ENCODE results near the gene FCHSD2. TPM values are rescaled to one million over a fixed set of nuclear protein-coding genes. Genes with fewer than 3 reads are reported as not detected.
A peak's percentile ranks its signal among the peaks of the same experiment; 100 is the strongest.

Gene FCHSD2
- total and polyA plus RNA-seq, 2 of the 13 experiments (the other 11 are each of a cell fraction or from before 2014, with no cell fraction given) = 20.5 to 24.8 TPM

GRCh38 chr11:72970557-72971118, 171.5 kb downstream of the FCHSD2 start:
- Histone ChIP-seq H3K27ac (ENCODE audit: extremely low read length, insufficient read depth, low read length) (no peak overlapping the region), H3K4me1 (ENCODE audit: insufficient read depth, low read length) (no peaks in the 10 kb centered on the region), H3K79me2 (ENCODE audit: insufficient read depth, low read length) (peaks cover 5% of the 10 kb centered on the region), H2AFZ (ENCODE audit: low read length) (no peak overlapping the region), H3K36me3 (replicated peaks in 1 of 2; ENCODE audit: control insufficient read depth in 1 of 2, insufficient read depth in 2 of 2, low read length in 2 of 2) (peaks cover 15 to 38% of the 10 kb centered on the region in 2 experiments), H3K27me3 (ENCODE audit: control insufficient read depth in 1 of 2, insufficient read depth in 2 of 2, low read length in 2 of 2) (no peaks in the 10 kb centered on the region), H3K4me3 (replicated peaks in 1 of 3; ENCODE audit: insufficient read depth in 1 of 3, low read depth in 2 of 3, low read length in 3 of 3) (no peak overlapping the region), H4K20me1 (ENCODE audit: insufficient read depth, low read length) (no peaks in the 10 kb centered on the region), H3K9ac (ENCODE audit: insufficient read depth, low read depth, low read length) (no peak overlapping the region), H3K4me2 (ENCODE audit: low read depth, low read length) (no peak overlapping the region), H3K9me3 (ENCODE audit: low read length) (no peaks in the 10 kb centered on the region)
- no TSS peak for BruUV-seq (replicated peaks)
- in situ Hi-C loops (cut with HindIII; ENCODE audit: extremely low pct_ligation_motif_present, low pct_unique_long_range_greater_than_20kb) = no loop called here
- POLR2A ChIA-PET = no interaction called here
- intact Hi-C loops (cut with micrococcal nuclease; ENCODE audit: unreplicated experiment) = no loop called here
- ATAC-seq (no peak), FAIRE-seq (no peak), DNase-seq (ENCODE audit: low spot score) (no peak)
- CTCF ChIA-PET (ENCODE audit: low intra/inter-chr PET ratio, low total read pairs) = no interaction called here
- TF ChIP-seq RBM22 (optimal IDR thresholded peaks at IDR 0.05; ENCODE audit: low read length) (peak; percentile 68), ZNF354B (CRISPR knock-in tag; IDR thresholded peaks at IDR 0.05) (no peak)
- 97% methylated on average over 6 of the region's 6 CpGs for WGBS (ENCODE audit: low lambda C conversion rate)

DNA sequence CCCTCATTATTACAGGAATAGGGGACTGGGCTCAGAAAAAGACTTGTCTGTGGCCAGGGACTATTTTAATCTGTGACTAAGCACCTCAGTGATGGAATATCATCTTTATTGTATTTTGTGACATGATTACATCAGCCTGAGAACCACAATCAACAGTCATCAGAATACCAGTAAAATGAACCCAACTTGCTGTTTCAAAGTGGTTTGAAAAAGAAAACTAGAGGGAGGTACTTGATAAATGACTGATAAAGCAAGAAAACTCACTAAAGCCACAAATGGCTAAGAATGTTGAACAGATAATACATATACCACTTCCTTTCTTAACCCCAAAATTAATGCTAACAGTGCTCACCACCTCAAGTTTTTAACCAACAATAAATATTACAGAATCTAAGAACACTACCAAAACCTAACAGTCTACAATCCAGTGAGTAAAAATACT, 172.2 kb downstream of the FCHSD2 start:
- ATAC-seq (no peak), FAIRE-seq (no peak)
- H3K79me2 ChIP-seq (ENCODE audit: insufficient read depth, low read length) = peaks cover 5% of the 10 kb centered on the region
- TF ChIP-seq ZNF512 (CRISPR knock-in tag; IDR thresholded peaks at IDR 0.05) = no peak
- TF ChIP-seq ARID3A (IDR thresholded peaks at IDR 0.05; ENCODE audit: low read depth, low read length) = no peak
- TF ChIP-seq KLF16 (CRISPR knock-in tag; IDR thresholded peaks at IDR 0.05) = no peak
- TF ChIP-seq JUN (CRISPR knock-in tag; IDR thresholded peaks at IDR 0.05) = no peak
- TF ChIP-seq NR3C1 (CRISPR knock-in tag; IDR thresholded peaks at IDR 0.05) = no peak
- TF ChIP-seq NCOA5 (CRISPR knock-in tag; IDR thresholded peaks at IDR 0.05) = no peak
- no peak for TF ChIP-seq MXD1 (CRISPR knock-in tag; IDR thresholded peaks at IDR 0.05)
- no peak for TF ChIP-seq ZNF367 (CRISPR knock-in tag; IDR thresholded peaks at IDR 0.05; ENCODE audit: borderline replicate concordance)
- TF ChIP-seq KDM1A (CRISPR knock-in tag; IDR thresholded peaks at IDR 0.05) = no peak
- TF ChIP-seq HMG20B (CRISPR knock-in tag; conservative IDR thresholded peaks at IDR 0.05) = no peak
- no peak for TF ChIP-seq NFE2L1 (CRISPR knock-in tag; IDR thresholded peaks at IDR 0.05; ENCODE audit: borderline replicate concordance)
- no peak for TF ChIP-seq ZNF256 (CRISPR knock-in tag; conservative IDR thresholded peaks at IDR 0.05)
- TF ChIP-seq ZNF33B (CRISPR knock-in tag; IDR thresholded peaks at IDR 0.05) = no peak
- TF ChIP-seq U2AF2 (IDR thresholded peaks at IDR 0.05; ENCODE audit: low read depth, low read length) = no peak
- no peak for TF ChIP-seq CAMTA2 (CRISPR knock-in tag; IDR thresholded peaks at IDR 0.05; ENCODE audit: borderline replicate concordance)

More for the DNA sequence above, 172.2 kb downstream of the FCHSD2 start:
- H2AFZ ChIP-seq (ENCODE audit: low read length) = no peak overlapping the region
- POLR2A ChIA-PET = no interaction called here
- H3K36me3 ChIP-seq (replicated peaks in 1 of 2; ENCODE audit: control insufficient read depth in 1 of 2, insufficient read depth in 2 of 2, low read length in 2 of 2) = peaks cover 15 to 34% of the 10 kb centered on the region in 2 experiments
- in situ Hi-C loops (cut with HindIII; ENCODE audit: extremely low pct_ligation_motif_present, low pct_unique_long_range_greater_than_20kb) = no loop called here
- H3K27me3 ChIP-seq (ENCODE audit: control insufficient read depth in 1 of 2, insufficient read depth in 2 of 2, low read length in 2 of 2) = no peaks in the 10 kb centered on the region
- intact Hi-C loops (cut with micrococcal nuclease; ENCODE audit: unreplicated experiment) = no loop called here
- CTCF ChIA-PET (ENCODE audit: low intra/inter-chr PET ratio, low total read pairs) = no interaction called here
- no peaks in the 10 kb centered on the region for H4K20me1 ChIP-seq (ENCODE audit: insufficient read depth, low read length)
- H3K27ac ChIP-seq (ENCODE audit: extremely low read length, insufficient read depth, low read length) = no peak overlapping the region
- H3K9me3 ChIP-seq (ENCODE audit: low read length) = no peaks in the 10 kb centered on the region
- no TSS peak for BruUV-seq (replicated peaks)
- no peak overlapping the region for H3K4me3 ChIP-seq (replicated peaks in 1 of 3; ENCODE audit: insufficient read depth in 1 of 3, low read depth in 2 of 3, low read length in 3 of 3)
- no peak for DNase-seq (ENCODE audit: low spot score)
- H3K4me2 ChIP-seq (ENCODE audit: low read depth, low read length) = no peak overlapping the region
- H3K9ac ChIP-seq (ENCODE audit: insufficient read depth, low read depth, low read length) = no peak overlapping the region
- H3K4me1 ChIP-seq (ENCODE audit: insufficient read depth, low read length) = no peaks in the 10 kb centered on the region
